Suprapubic skin (tissue), 3 donors: ENCODE results near the gene SYNDIG1.

Experiments used
- CTCF ChIP-seq, 2 donors: fragments of 200-600 bp in 1 of 2; fragments of 450-650 bp in 1 of 2; sonication (generic) in 1 of 2; IDR thresholded peaks; one replicate each; pipeline ENCODE4 v1.5.1; 2016 to 2019; ENCODE audit warnings: antibody characterized with exemption in 2 of 2, mild to moderate bottlenecking in 1 of 2, moderate library complexity in 1 of 2
- POLR2A ChIP-seq, 2 donors: fragments of 450-650 bp; IDR thresholded peaks; one replicate each; pipeline ENCODE4 v1.6.1; 2017; ENCODE audit warnings: antibody characterized with exemption in 2 of 2, mild to moderate bottlenecking in 2 of 2, moderate library complexity in 2 of 2

- no peak for TF ChIP-seq POLR2A (IDR thresholded peaks at IDR 0.05)
- TF ChIP-seq CTCF (IDR thresholded peaks at IDR 0.05): no peak
These were observed 115.3 kb downstream of the SYNDIG1 start for GRCh38 chr20:24584538-24585356.
